Epithelial cell of prostate (primary cell): ENCODE measurements around the gene ABHD8.

ENCODE experiments used
- DNase-seq: peaks from one replicate; pipeline ENCODE4 v3.0.0-alpha.2; 2011; ENCODE audit warnings: low read depth, low spot score
- H3K27ac ChIP-seq: fragments of 450-650 bp; 2 replicates; pipeline ENCODE4 v1.5.1; 2017; ENCODE audit warnings: mild to moderate bottlenecking

The ABHD8 gene

DNA sequence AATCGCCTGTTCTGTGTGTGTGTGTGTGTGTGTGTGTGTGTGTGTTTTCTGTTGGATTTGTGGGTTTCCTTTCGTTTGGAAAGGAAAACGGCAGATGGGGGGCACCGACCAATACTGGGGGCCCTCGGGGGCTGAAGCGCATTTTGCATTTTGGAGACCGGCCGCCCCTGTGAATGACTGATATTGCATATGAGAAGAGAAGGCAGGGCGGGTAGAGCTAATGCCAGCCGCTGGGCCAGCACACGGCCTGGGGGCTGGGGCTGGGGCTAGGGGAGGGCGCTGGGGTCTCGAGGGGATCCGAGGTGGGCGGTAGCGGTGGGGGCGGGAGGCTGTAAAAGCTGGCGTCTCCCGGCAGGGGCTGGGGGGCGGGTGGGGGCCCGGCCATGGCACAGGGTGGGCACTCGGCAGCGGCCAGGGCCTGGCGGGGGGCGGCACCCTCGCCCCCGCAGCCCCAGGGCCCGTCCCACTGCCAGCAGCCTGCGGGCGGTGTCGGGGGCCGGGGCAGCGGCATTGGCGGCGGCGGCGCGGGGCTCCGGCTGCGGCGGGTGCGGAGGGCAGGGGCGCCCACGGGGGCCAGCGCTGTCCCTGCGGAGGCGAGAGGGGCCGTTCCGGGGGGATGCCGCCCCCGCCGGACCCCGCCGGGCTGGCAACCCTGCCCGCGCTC is 20.2 kb upstream of the ABHD8 start:
- no peak overlapping the region for H3K27ac ChIP-seq
- no peak for DNase-seq

GRCh38 chr19:17322854-17323253 is 19.6 kb upstream of the ABHD8 start:
- no peak for DNase-seq
- no peak overlapping the region for H3K27ac ChIP-seq

DNA sequence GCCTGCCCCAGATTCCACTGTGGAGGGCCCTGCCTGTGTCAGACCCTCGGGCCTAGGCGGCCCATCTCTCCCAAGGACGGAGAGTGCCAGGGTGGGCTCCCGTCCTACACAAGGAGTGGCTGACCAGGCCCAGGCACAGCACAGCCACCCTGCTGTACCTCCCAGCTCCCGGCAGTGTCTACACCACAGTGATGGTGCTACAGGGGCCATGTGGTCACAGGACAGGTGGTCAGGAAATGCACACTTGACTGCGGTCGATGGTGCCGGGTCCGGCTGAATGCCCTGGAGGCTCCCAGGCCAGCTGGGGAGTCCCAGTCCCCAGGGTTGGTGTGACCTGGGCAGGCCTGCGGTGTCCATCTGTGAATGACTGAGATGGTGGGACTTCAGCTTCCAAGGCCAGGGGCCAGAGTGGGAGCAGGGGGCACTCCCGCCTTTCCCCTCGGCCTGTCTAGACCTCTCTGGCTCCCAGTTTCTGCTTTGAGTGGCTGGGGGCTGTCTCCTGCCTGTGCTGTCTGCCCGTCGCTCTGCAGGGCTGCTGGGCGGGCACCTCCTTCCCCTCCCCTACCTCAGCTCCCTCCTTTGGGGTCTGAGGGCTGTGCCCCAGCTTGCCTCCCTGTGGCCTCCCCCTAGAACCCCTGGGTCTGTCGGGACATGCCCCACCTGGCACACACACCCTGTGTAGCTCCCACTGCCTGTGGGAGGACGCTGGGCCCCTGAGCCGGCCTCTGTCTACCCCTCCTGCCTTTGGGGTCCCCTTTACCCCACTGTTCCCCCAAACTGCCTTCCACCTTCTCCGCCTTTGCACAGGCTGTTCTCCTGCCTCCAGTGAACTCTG is 18.6 kb upstream of the ABHD8 start:
- H3K27ac ChIP-seq = no peak overlapping the region
- DNase-seq = no peak

GRCh38 chr19:17320435-17320834 is 17.2 kb upstream of the ABHD8 start:
- no peak for DNase-seq
- H3K27ac ChIP-seq = no peak overlapping the region

- DNase-seq = no peak
Observed at GRCh38 chr19:17319473-17320238, 16.4 kb upstream of the ABHD8 start.

GRCh38 chr19:17318966-17319365 is 15.7 kb upstream of the ABHD8 start:
- no peak for DNase-seq
- no peak overlapping the region for H3K27ac ChIP-seq

More at GRCh38 chr19:17319473-17320238, 16.4 kb upstream of the ABHD8 start:
- H3K27ac ChIP-seq = no peak overlapping the region

DNA sequence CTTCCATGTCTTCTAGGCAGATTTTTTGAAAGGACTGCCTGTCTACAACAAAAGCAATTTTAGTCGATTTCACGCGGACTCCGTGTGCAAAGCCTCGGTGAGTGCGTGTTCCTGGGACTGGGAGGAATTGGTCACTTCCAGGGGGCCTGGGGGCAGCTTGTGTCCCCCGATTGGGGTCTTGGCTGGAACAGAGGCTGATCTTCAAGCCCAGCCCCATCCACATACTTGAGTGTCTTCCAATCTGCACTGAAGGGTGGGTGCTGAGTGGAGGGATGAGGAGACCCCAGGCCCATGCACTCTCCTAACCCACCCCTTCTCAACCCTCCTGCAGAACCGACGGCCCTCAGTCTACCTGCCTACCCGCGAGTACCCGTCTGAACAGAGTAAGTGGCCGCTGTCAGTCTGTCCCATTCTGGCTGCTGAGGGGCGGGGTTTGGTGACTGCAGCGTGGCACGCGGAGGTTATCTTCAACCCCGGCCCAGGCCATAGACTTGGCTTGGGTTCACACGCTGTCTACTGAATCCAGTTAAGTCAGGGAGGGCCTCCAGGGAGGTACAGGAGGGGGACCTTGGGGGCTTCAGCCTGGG is 10.9 kb upstream of the ABHD8 start:
- no peak for DNase-seq
- no peak overlapping the region for H3K27ac ChIP-seq

DNA sequence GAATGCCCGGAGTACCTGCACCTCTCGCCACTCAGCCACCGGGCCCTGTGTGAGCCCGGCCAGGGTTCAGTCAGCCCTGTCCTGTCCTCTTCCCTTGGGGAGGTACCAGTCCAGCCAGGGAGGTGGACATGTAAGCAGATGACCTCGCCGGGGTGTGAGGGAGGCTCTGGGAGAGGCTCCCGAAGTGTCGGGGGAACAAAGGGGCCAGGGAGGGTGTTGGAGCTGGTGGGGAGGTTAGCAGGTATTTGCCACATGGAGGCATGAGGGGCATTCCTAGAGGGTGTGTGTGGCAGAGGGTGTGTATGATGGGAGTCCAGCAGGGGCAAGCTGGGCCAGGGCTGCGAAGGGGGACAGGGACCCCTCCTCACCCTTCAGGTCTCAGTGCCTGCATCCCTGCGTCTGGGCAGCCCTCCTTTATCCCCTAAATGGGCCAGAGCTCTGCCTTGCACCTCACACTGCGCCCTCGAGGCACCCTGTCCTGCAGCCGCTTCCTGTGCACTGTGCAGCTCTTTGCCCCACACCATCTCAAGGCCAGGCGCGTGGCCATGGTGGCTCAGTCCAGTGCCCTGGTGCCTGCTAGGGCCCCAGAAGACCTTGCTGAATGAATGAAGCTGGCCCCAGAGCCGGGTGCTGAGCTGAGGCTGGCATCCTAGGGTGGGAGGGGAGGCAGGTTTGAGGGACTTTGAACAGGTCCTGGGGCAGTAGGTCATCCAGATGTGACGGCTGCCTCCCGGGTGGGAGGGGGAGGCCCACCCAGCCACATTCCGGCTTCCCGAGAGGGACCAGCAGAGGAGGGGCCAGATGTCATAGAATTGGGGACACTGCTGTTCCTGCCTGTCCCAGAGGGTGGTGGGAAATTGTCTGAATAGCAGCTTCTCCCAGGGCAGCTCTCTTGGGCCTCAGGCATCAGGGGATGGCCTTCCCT is 9.2 kb upstream of the ABHD8 start:
- no peak for DNase-seq
- peak overlapping the region; percentile 73 for H3K27ac ChIP-seq

- H3K27ac ChIP-seq = peak overlapping the region; percentile 73
- DNase-seq = no peak
Observed at GRCh38 chr19:17311455-17312188, 8.4 kb upstream of the ABHD8 start.

GRCh38 chr19:17309965-17310461 is 6.8 kb upstream of the ABHD8 start:
- DNase-seq = no peak
- peak overlapping the region; percentile 73 for H3K27ac ChIP-seq

DNA sequence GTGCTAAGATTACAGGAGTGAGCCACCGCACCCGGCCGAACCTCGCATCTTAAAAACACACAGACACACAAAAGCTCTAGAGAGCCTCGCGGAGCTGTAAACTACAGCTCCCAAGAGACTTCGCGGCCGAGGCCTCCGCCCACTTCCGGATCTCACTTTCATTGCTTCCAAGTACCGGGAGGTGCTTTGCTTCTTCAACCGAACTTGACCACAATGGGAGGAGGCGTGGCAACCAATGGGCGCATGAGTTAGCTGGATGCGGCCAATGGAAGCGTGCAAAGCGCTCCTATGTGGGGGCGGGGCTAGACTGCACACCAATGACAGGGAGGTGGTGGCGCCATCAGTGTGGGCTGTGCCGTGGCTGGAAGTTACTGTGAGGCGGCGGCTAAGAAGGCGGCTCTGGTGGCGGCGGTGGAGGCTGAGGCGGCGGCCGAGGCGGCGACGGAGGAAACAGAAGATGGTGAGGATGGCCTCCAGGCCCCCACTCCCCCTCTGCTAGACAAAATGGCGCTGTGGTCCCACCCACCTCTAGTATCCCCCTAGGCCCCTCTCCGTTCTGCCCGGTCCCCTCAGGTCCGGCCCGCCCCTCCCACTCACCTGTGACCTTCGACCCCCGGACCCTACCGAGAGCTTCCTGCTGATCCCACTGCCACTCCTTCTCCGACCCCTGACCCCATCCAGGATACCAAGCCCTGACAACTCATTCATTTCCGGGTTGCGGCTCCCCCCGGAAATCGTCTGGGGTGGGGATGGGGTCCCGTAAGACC is 6.2 kb upstream of the ABHD8 start, which contains the start of gene DDA1:
DDA1 (plus strand) TSS at position 366 of the 767 bp plus-strand sequence; CDS start at position 458, 92 bp downstream.
- H3K27ac ChIP-seq = peak within 1 kb of the TSS; percentile 73
- DNase-seq = peak; percentile 100

- H3K27ac ChIP-seq = no peak overlapping the region
- DNase-seq = no peak
Observed at GRCh38 chr19:17307876-17308377, 4.7 kb upstream of the ABHD8 start.

GRCh38 chr19:17306285-17306714 is 3.1 kb upstream of the ABHD8 start:
- no peak for DNase-seq
- peak overlapping the region; percentile 81 for H3K27ac ChIP-seq

DNA sequence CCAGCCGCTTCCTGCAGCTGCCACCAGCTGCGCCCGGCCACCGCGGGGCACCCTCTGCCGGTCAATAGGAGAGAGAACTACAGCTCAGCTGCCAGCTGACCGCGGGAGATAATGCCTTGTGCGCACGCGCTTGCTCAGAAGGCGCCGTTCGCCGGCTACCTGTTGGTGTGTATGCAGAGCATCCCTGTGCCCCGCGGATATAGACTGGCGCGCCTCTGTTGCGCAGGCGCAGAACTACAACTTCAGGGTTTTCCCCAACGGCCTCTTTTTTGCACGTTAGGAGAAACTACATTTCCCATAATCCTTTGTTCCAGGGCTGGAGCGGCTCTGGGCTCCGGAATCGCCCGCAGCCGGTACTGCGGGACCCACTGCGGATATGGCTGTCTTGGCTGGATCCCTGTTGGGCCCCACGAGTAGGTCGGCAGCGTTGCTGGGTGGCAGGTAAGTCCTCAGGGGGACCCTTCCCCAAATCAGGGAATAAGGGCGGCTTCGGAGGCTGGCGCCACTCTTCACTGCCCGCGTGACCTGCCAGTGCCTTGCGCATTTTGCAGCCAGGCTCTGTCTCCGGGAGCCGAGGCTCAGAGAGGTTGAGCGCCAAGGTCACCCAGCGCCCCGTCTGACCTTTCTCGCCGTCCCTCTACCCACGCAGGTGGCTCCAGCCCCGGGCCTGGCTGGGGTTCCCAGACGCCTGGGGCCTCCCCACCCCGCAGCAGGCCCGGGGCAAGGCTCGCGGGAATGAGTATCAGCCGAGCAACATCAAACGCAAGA is 2.5 kb upstream of the ABHD8 start, which contains the start of gene MRPL34:
MRPL34 (plus strand) TSS at position 356 of the 768 bp plus-strand sequence; CDS start at position 377, 21 bp downstream.
- DNase-seq = peak; percentile 98
- peak within 1 kb of the TSS; percentile 81 for H3K27ac ChIP-seq

DNA sequence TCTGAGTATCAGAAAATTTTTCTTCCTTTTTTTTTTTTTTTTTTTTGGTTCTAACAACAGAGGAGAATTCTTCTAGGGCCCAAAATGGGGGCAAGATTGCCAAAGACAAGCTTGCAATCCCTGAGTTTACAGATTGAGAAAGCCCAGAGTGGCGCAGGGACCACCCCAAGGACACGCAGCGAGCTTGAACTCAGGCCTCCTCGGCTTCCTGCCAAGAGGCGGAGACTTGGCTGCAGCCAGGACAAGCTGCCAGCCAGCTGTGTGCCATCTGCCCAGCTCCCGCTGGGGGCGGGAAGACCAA is 1.9 kb upstream of the ABHD8 start:
- DNase-seq = no peak

DNA sequence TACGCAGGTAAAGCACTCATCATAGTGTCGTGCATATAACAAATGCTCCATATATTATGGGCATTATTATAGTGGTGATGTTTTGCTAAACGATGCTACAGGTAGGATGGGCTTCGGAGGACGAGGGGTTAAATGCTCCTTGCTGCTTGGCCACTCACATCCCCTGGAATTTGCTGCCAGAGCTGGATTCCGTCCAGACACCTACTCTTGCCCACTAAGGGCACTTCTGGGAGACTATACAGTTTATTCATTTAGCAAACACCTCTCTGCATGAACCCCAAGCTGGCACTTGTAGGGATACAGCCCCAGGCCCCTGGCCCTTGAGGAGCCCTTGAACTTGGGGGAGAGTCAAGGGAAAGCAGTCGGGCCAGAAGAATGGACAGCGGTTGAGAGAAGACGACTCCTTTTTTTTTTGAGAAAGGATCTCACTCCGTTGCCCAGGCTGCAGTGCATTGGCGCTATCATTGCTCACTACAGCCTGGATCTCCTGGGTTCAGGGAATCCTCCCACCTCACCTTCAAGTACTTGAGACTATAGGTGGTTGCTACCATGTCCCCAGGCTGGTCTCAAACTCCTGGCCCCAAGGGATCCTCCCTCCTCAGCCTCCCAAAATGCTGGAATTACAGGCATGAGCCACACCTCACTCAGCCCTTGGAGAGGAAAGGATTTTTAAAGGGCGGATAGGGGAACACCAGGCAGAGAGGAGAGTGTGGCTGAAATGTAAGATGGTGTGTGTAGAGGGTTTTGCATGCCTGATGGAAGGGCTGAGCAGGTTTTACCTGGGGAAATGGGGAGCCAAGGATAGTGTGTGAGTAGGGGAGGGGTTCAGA is 1.4 kb upstream of the ABHD8 start:
- DNase-seq = no peak

More for the DNA sequence above, 1.9 kb upstream of the ABHD8 start:
- H3K27ac ChIP-seq = peak overlapping the region; percentile 81

More for the DNA sequence above, 1.4 kb upstream of the ABHD8 start:
- peak overlapping the region; percentile 81 for H3K27ac ChIP-seq
